HEK293 (cell line): ENCODE data around the gene PDE4D.

Experiments
- CTCF ChIA-PET: fragments of 350-600 bp; formaldehyde crosslinking; extraction: SDS; loops from one replicate; lab custom pipeline; 2021; ENCODE audit warnings: antibody characterized with exemption; lab: Yijun Ruan, JAX
- POLR2A ChIA-PET: fragments of 300-600 bp; formaldehyde crosslinking; extraction: SDS; loops from one replicate; lab custom pipeline; 2020; ENCODE audit warnings: antibody characterized with exemption, inconsistent platforms; lab: Yijun Ruan, JAX
- H3K27ac ChIP-seq: fragments of 200-500 bp; sonication (Bioruptor generic); 2 replicates; pipeline ENCODE4 v1.5.1; 2014; ENCODE audit warnings: low read depth, low read length, control low read depth, inconsistent platforms; ENCODE audit errors: extremely low read depth
- H3K36me3 ChIP-seq, 2 experiments: fragments of 200-500 bp in 1 of 2; sonication (Bioruptor generic) in 1 of 2; 1 replicate in 1 of 2; 2 replicates in 1 of 2; pipeline ENCODE4 v1.5.1; 2014 to 2017; ENCODE audit warnings: inconsistent platforms in 2 of 2, low read length in 2 of 2; ENCODE audit not compliant: control insufficient read depth in 2 of 2, insufficient read depth in 1 of 2
- H3K4me1 ChIP-seq: fragments of 200-500 bp; sonication (Bioruptor generic); 2 replicates; pipeline ENCODE4 v1.5.1; 2014; ENCODE audit warnings: mild to moderate bottlenecking, low read length, inconsistent platforms; ENCODE audit not compliant: control insufficient read depth, insufficient read depth
- H3K4me3 ChIP-seq: 2 replicates; pipeline ENCODE4 v1.5.1; 2011; ENCODE audit warnings: low read depth, mild to moderate bottlenecking, control low read depth, low read length, moderate library complexity
- H3K9me3 ChIP-seq: fragments of 200-500 bp; sonication (Bioruptor generic); 2 replicates; pipeline ENCODE4 v1.5.1; 2014; ENCODE audit warnings: low read depth, low read length, inconsistent platforms; ENCODE audit not compliant: control insufficient read depth, insufficient read depth
- BCL6B ChIP-seq: fragments of 450-650 bp; formaldehyde crosslinking; IDR thresholded peaks from 2 replicates; pipeline ENCODE4 v1.5.1; 2017; ENCODE audit warnings: missing biosample characterization, missing genetic modification characterization
- KLF9 ChIP-seq: fragments of 450-650 bp; formaldehyde crosslinking; IDR thresholded peaks from 2 replicates; pipeline ENCODE4 v1.5.1; 2016; ENCODE audit warnings: missing biosample characterization, missing genetic modification characterization, low read depth
- MEIS1 ChIP-seq: sonication (generic); formaldehyde crosslinking; IDR thresholded peaks from 2 replicates; pipeline ENCODE4 v1.8.1; 2022; ENCODE audit warnings: missing genetic modification reagents, mild to moderate bottlenecking, borderline replicate concordance
- MYNN ChIP-seq: fragments of 450-650 bp; formaldehyde crosslinking; IDR thresholded peaks from 2 replicates; pipeline ENCODE4 v1.5.1; 2016; ENCODE audit warnings: missing biosample characterization, missing genetic modification characterization, borderline replicate concordance
- PRDM10 ChIP-seq: fragments of 450-650 bp; formaldehyde crosslinking; IDR thresholded peaks from 2 replicates; pipeline ENCODE4 v1.5.1; 2016; ENCODE audit warnings: missing biosample characterization, missing genetic modification characterization
- SETDB1 ChIP-seq: IDR thresholded peaks from one replicate; pipeline ENCODE4 v1.6.1; 2017; ENCODE audit warnings: mild to moderate bottlenecking, low read length, moderate library complexity, mixed read lengths; ENCODE audit not compliant: insufficient read length
- SP2 ChIP-seq: fragments of 450-650 bp; formaldehyde crosslinking; IDR thresholded peaks from 2 replicates; pipeline ENCODE4 v1.5.1; 2016; ENCODE audit warnings: missing biosample characterization, missing genetic modification characterization
- TSHZ1 ChIP-seq: fragments of 450-650 bp; formaldehyde crosslinking; IDR thresholded peaks from 2 replicates; pipeline ENCODE4 v1.5.1; 2016; ENCODE audit warnings: missing biosample characterization, missing genetic modification characterization, borderline replicate concordance
- WT1 ChIP-seq: fragments of 450-650 bp; formaldehyde crosslinking; IDR thresholded peaks from 2 replicates; pipeline ENCODE4 v1.5.1; 2016; ENCODE audit warnings: missing biosample characterization, missing genetic modification characterization
- ZBTB7A ChIP-seq: fragments of 450-650 bp; formaldehyde crosslinking; IDR thresholded peaks from 2 replicates; pipeline ENCODE4 v1.5.1; 2016; ENCODE audit warnings: low read depth, missing biosample characterization, missing genetic modification characterization
- ZFP69B ChIP-seq: fragments of 450-650 bp; formaldehyde crosslinking; IDR thresholded peaks from 2 replicates; pipeline ENCODE4 v1.5.1; 2016; ENCODE audit warnings: missing biosample characterization, missing genetic modification characterization
- ZNF18 ChIP-seq: fragments of 450-650 bp; formaldehyde crosslinking; IDR thresholded peaks from 2 replicates; pipeline ENCODE4 v1.5.1; 2016; ENCODE audit warnings: missing biosample characterization, missing genetic modification characterization
- ZNF19 ChIP-seq: fragments of 450-650 bp; formaldehyde crosslinking; IDR thresholded peaks from 2 replicates; pipeline ENCODE4; 2016; ENCODE audit warnings: missing biosample characterization, missing genetic modification characterization, low read depth
- ZNF214 ChIP-seq: fragments of 450-650 bp; formaldehyde crosslinking; IDR thresholded peaks from 2 replicates; pipeline ENCODE4 v1.5.1; 2017; ENCODE audit warnings: missing biosample characterization, mild to moderate bottlenecking, missing genetic modification characterization, borderline replicate concordance
- ZNF302 ChIP-seq: fragments of 450-650 bp; formaldehyde crosslinking; IDR thresholded peaks from 2 replicates; pipeline ENCODE4 v1.5.1; 2016; ENCODE audit warnings: missing biosample characterization, missing genetic modification characterization, low read depth
- ZNF335 ChIP-seq: fragments of 450-650 bp; formaldehyde crosslinking; conservative IDR thresholded peaks from 2 replicates; pipeline ENCODE4 v1.5.1; 2016; ENCODE audit warnings: missing biosample characterization, missing genetic modification characterization
- ZNF48 ChIP-seq: fragments of 450-650 bp; formaldehyde crosslinking; IDR thresholded peaks from 2 replicates; pipeline ENCODE4 v1.5.1; 2016; ENCODE audit warnings: missing biosample characterization, missing genetic modification characterization
- ZNF521 ChIP-seq: fragments of 450-650 bp; formaldehyde crosslinking; IDR thresholded peaks from 2 replicates; pipeline ENCODE4 v1.5.1; 2017; ENCODE audit warnings: missing biosample characterization, mild to moderate bottlenecking, missing genetic modification characterization
- ZNF580 ChIP-seq: fragments of 450-650 bp; formaldehyde crosslinking; IDR thresholded peaks from 2 replicates; pipeline ENCODE4 v1.5.1; 2016; ENCODE audit warnings: missing biosample characterization, missing genetic modification characterization
- ZSCAN16 ChIP-seq: fragments of 450-650 bp; formaldehyde crosslinking; IDR thresholded peaks from 2 replicates; pipeline ENCODE4 v1.5.1; 2016; ENCODE audit warnings: missing biosample characterization, missing genetic modification characterization

Gene PDE4D

GRCh38 chr5:59100875-59101274 lies 792.7 kb downstream of the PDE4D start:
- Histone ChIP-seq H3K9me3 (no peaks in the 10 kb centered on the region), H3K27ac (no peak overlapping the region), H3K4me3 (no peak overlapping the region), H3K36me3 (no peaks in the 10 kb centered on the region), H3K4me1 (peaks cover 3% of the 10 kb centered on the region; the same call in 1 of the 2 replicates)
- POLR2A ChIA-PET = no interaction called here
- TF ChIP-seq PRDM10 = no peak
- TF ChIP-seq SP2 (tag by site-specific recombination) = no peak
- TF ChIP-seq WT1 (tag by site-specific recombination) = no peak
- TF ChIP-seq KLF9 (tag by site-specific recombination) = no peak
- no peak for TF ChIP-seq MYNN
- TF ChIP-seq ZNF48 = no peak
- TF ChIP-seq ZNF521 (tag by site-specific recombination) = no peak
- TF ChIP-seq ZSCAN16 (tag by site-specific recombination) = no peak
- TF ChIP-seq ZNF19 (tag by site-specific recombination) = no peak
- no peak for TF ChIP-seq ZNF18 (tag by site-specific recombination)
- no peak for TF ChIP-seq ZNF580
- no peak for TF ChIP-seq ZFP69B (tag by site-specific recombination)
- TF ChIP-seq BCL6B (tag by site-specific recombination) = no peak
- no peak for TF ChIP-seq ZNF302 (tag by site-specific recombination)
- no peak for TF ChIP-seq ZNF335
- CTCF ChIA-PET = no interaction called here

- no peaks in the 10 kb centered on the region for H3K9me3 ChIP-seq
- ChIA-PET CTCF (interaction anchor here (0.7 kb wide), 1 partner anchor 294 kb away, joined by 3 read pairs; no protein-coding TSS in a partner anchor), POLR2A (no interaction called here)
- no peak overlapping the region for H3K4me3 ChIP-seq
- peaks cover 3% of the 10 kb centered on the region; the same call in 1 of the 2 replicates for H3K4me1 ChIP-seq
- H3K27ac ChIP-seq = no peak overlapping the region
- no peak for TF ChIP-seq TSHZ1
- TF ChIP-seq ZNF214 (tag by site-specific recombination) = no peak
- no peak for TF ChIP-seq ZBTB7A
- TF ChIP-seq MEIS1 (CRISPR knock-in tag) = no peak
- TF ChIP-seq SETDB1 = no peak
- H3K36me3 ChIP-seq = no peaks in the 10 kb centered on the region
Measured at GRCh38 chr5:59099995-59100345, 793.6 kb downstream of the PDE4D start.
